ENCODE results near the gene FOXP4.
A peak's percentile ranks its signal among the peaks of the same experiment; 100 is the strongest.

FOXP4 gene

DNA sequence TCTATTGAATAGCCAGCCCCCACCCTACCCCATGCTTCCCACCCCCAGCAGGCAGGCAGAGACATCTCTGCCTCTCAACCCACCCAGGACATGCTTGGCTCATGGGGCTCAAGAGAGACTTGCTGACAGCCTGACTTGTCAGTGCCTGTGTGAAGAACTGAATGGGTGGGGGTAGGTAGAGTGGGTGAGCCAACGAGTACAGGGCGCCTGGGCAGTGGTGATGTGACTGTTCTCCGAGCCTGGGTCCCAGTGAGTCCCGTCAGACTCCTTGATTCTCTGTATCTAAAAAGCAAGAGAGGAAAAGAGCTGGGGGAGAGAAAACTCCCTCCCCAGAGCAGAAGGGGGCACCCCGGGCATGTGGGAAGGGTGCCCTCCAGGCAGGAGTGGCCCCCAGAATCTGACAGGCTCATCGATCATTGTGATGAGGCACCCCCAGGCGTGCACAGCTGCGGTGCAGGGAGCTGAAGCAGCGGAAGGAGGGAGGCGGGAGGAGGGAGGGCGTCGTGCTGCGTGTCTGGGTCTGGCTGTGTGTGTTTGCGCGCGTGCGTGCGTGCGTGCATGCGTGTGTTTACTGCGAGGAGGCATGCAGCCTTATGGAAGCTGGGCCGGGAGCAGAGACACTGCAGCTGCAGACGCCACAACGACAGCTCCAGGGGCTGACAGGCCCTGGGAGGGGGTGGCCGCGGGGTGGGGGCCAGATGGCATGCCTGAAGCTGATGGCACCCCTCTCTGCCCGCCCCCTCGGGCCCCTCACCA, 40.2 kb downstream of the FOXP4 start:
- Mint-ChIP-seq H3K27me3 (peaks cover 3% of the 10 kb centered on the region), H3K9me3 (no peaks in the 10 kb centered on the region), H3K27ac (no peak overlapping the region), H3K4me3 (no peak overlapping the region), H3K36me3 (peaks cover 3% of the 10 kb centered on the region), H3K4me1 (no peaks in the 10 kb centered on the region)
- CTCF ChIA-PET, result interaction anchor here (0.8 to 1.2 kb wide), 2 partner anchors 123 to 218 kb away, joined by 3 to 4 read pairs; no protein-coding TSS in a partner anchor
- no peak for DNase-seq

DNA sequence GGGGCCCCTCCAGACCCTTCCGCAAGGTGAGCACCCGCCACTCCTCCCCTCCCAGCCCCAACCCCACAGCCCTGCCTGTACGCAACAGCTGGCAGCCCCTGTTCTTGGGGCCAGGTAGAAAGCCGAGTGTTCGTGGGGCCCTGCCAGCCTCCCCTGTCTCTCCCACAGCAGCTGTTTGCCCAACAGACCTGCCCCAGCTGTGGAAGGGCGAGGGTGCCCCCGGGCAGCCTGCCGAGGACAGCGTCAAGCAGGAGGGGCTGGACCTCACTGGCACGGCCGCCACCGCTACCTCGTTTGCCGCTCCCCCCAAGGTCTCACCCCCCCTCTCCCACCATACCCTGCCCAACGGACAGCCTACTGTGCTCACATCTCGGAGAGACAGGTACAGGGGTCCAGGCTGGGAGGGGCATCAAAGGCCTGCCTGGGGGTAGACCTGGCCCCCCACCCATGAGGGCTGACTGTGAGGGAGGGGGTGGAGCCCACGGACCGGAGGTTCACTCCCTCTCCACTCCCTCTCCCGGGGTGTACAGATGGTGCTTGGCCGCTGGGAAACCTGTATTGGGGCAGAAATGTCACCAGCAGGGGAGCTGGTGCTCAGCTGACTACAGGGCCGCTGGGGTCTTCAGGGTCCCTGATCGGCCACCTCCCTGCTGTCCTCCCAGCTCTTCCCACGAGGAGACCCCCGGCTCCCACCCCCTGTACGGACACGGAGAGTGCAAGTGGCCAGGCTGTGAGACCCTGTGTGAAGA, 41.1 kb downstream of the FOXP4 start:
- CTCF ChIA-PET, result interaction anchor here (0.8 to 1.2 kb wide), 2 partner anchors 124 to 219 kb away, joined by 3 to 4 read pairs; no protein-coding TSS in a partner anchor
- DNase-seq, result no peak
- Mint-ChIP-seq H3K4me3 (no peak overlapping the region), H3K27me3 (peaks cover 3% of the 10 kb centered on the region), H3K4me1 (no peaks in the 10 kb centered on the region), H3K27ac (no peak overlapping the region), H3K9me3 (no peaks in the 10 kb centered on the region), H3K36me3 (peaks cover 3% of the 10 kb centered on the region)

GRCh38 chr6:41588111-41588510, 41.9 kb downstream of the FOXP4 start:
- Mint-ChIP-seq H3K9me3 (no peaks in the 10 kb centered on the region), H3K36me3 (peaks cover 3% of the 10 kb centered on the region), H3K4me3 (no peak overlapping the region), H3K4me1 (no peaks in the 10 kb centered on the region), H3K27me3 (peaks cover 3% of the 10 kb centered on the region), H3K27ac (no peak overlapping the region)
- DNase-seq, result no peak
- CTCF ChIA-PET, result no interaction called here

DNA sequence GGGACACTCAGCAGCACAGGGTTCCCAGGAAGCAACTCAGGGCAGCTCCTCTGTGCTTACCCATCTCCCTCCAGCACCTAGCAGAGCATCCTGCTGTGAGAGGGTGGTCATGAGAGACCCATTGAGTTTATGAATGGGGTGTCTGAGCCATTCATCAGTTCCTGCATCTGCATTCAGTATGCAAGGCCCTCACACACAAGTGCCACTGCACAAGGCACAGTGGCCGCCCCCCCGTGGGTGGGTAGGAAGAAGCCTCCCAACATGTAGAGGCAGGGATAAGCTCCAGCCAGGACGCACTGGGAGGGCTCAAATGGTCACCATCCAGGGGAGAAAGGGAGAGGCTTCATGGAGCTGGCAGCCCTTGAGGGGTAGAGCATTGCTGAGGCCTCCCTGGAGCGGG, 43.0 kb downstream of the FOXP4 start:
- Mint-ChIP-seq H3K27ac (no peak overlapping the region), H3K27me3 (peaks cover 3% of the 10 kb centered on the region), H3K9me3 (no peaks in the 10 kb centered on the region), H3K4me1 (no peaks in the 10 kb centered on the region), H3K4me3 (no peak overlapping the region), H3K36me3 (peaks cover 3% of the 10 kb centered on the region)
- DNase-seq, result no peak
- CTCF ChIA-PET, result interaction anchor here (0.8 to 9.5 kb wide), 6 partner anchors 7 to 219 kb away, joined by 3 to 95 read pairs (median 3); no protein-coding TSS in a partner anchor

DNA sequence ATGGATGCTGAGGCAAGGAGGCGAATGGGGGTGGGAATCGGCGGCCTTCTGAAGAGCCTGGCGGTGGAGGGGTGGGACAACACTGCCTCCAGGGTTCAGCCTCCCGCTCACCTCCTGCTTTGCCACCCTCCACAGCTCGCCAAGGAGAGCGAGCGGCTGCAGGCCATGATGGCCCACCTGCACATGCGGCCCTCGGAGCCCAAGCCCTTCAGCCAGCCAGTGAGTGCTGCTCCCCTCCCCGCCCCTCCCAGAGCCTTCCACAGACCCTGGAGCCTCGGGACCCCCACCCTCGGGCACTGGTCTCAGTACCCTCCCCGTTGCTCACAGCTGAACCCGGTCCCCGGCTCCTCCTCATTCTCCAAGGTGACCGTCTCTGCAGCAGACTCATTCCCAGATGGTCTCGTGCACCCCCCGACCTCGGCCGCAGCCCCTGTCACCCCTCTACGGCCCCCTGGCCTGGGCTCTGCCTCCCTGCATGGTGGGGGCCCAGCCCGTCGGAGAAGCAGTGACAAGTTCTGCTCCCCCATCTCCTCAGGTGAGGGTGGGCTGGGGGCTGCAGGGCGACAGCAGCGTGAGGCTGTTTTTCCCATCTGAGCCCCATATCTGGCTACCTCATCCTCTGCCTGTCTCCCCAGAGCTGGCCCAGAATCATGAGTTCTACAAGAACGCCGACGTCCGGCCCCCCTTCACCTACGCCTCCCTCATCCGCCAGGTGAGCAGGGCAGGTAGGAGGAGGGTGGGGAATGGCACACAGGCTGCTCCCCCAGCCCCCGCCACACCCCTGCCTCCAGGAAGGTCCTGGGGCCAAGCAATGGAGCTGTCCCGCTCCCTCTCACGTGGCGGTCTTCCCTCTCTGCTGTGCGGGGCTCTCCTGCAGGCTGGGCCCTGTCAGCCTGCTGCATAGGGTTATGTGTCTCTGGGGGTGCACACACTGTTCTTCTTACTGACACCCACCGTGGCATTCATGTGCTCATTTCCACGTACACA, 43.7 kb downstream of the FOXP4 start:
- no peaks in the 10 kb centered on the region for H3K9me3 Mint-ChIP-seq
- H3K27ac Mint-ChIP-seq, result no peak overlapping the region
- peaks cover 3% of the 10 kb centered on the region for H3K36me3 Mint-ChIP-seq
- no peaks in the 10 kb centered on the region for H3K4me1 Mint-ChIP-seq
- H3K27me3 Mint-ChIP-seq, result peaks cover 3% of the 10 kb centered on the region
- H3K4me3 Mint-ChIP-seq, result no peak overlapping the region
- CTCF ChIA-PET, result interaction anchor here (1.1 to 9.5 kb wide), 8 partner anchors 11 to 220 kb away, joined by 3 to 95 read pairs (median 3); no protein-coding TSS in a partner anchor
- no peak for DNase-seq

DNA sequence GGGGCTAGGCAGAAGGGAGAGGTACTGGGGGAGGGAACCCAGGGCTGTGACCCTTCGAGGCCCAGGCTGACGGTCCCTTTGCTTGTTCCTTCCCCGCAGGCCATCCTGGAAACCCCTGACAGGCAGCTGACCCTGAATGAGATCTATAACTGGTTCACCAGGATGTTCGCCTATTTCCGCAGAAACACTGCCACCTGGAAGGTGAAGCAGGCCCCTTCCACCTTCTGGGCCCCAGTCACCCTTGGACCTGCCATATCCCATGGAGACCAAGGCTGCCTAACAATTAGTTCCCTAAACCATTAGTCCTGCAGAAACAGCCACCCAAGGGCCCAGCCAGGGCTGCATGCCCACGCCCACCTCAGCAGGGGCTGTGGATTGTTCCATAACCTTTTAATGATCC, 44.9 kb downstream of the FOXP4 start:
- H3K36me3 Mint-ChIP-seq, result peaks cover 3% of the 10 kb centered on the region
- H3K27me3 Mint-ChIP-seq, result peaks cover 3% of the 10 kb centered on the region
- H3K4me3 Mint-ChIP-seq, result no peak overlapping the region
- no peaks in the 10 kb centered on the region for H3K9me3 Mint-ChIP-seq
- H3K4me1 Mint-ChIP-seq, result no peaks in the 10 kb centered on the region
- H3K27ac Mint-ChIP-seq, result no peak overlapping the region
- CTCF ChIA-PET, result interaction anchor here (0.8 to 9.5 kb wide), 8 partner anchors 12 to 221 kb away, joined by 3 to 95 read pairs (median 3); no protein-coding TSS in a partner anchor
- DNase-seq, result no peak

GRCh38 chr6:41591859-41592502, 45.8 kb downstream of the FOXP4 start:
- Mint-ChIP-seq H3K4me1 (no peaks in the 10 kb centered on the region), H3K27ac (no peak overlapping the region), H3K27me3 (peaks cover 3% of the 10 kb centered on the region), H3K36me3 (peaks cover 3% of the 10 kb centered on the region), H3K4me3 (no peak overlapping the region), H3K9me3 (no peaks in the 10 kb centered on the region)
- peak; percentile 85 for DNase-seq
- CTCF ChIA-PET, result interaction anchor here (0.6 to 9.5 kb wide), 11 partner anchors 19 to 222 kb away, joined by 3 to 95 read pairs (median 4); no protein-coding TSS in a partner anchor

DNA sequence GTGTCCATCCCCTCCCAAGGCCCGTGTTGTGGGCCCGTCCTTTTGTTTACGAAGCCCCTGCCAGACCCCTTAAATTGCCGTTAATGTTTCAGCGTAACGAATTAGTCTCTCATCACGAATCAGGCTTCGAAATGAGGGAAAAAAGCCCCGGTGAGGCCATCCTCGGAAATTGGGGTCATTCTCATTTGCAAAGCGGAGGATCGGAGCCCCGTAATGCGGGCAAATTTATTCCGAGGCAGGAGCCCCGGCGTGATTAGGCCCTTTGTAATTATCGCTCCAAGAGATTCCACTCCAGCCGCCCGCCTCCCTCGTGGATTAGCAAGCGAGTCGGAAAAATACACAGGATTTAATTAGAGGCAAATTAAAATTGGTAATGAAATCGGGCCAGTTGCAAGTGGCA, 47.2 kb downstream of the FOXP4 start:
- no peak for DNase-seq
- H3K27me3 Mint-ChIP-seq, result peaks cover 2% of the 10 kb centered on the region
- H3K4me1 Mint-ChIP-seq, result no peaks in the 10 kb centered on the region
- CTCF ChIA-PET, result interaction anchor here (1.6 to 9.5 kb wide), 3 partner anchors 168 to 223 kb away, joined by 8 to 95 read pairs (median 42); no protein-coding TSS in a partner anchor
- no peak overlapping the region for H3K27ac Mint-ChIP-seq
- peaks cover 3% of the 10 kb centered on the region for H3K36me3 Mint-ChIP-seq
- H3K4me3 Mint-ChIP-seq, result no peak overlapping the region
- H3K9me3 Mint-ChIP-seq, result no peaks in the 10 kb centered on the region

DNA sequence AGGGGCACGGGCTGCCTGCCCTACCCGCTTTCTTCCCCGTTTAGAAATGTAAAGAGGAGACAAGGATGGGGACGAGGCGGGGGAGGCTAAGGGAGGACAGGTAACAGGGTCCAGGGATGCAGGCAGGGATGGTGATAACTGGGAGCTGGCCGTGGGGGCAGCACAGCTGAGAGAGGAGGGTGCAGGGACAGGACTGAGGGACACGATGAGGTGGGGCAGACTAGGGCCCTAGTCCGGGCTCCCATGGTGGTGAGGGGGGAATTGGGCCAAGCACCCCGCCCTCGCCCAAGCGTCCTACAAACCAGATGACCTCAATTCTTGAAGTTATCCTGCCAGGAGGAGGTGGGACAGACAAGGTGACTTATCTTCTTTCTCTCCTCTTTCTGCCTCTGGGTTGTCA, 47.7 kb downstream of the FOXP4 start:
- Mint-ChIP-seq H3K4me3 (no peak overlapping the region), H3K9me3 (no peaks in the 10 kb centered on the region), H3K27ac (no peak overlapping the region), H3K4me1 (no peaks in the 10 kb centered on the region), H3K36me3 (peaks cover 3% of the 10 kb centered on the region), H3K27me3 (no peaks in the 10 kb centered on the region)
- CTCF ChIA-PET, result interaction anchor here (1.0 to 9.5 kb wide), 6 partner anchors 89 to 224 kb away, joined by 3 to 95 read pairs (median 8); no protein-coding TSS in a partner anchor
- no peak for DNase-seq

DNA sequence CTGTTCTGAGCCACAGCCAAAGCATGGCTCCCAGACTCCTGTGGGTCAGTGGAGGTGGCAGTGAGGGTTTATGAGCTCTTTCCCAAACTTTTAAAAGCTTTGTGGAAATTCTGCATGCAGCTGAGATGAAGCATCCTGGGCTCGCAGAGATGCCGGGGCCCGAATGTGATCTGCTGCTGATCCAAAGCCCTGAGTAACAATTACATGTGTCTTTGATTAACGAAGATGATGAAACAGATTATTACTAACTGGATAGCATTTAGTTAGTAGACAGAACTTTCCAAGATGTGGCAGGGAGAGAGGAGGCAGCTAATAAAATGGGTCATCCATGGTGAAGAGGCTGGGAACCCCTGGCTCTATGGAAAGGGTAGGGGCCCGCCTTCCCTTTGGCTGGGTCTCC, 48.1 kb downstream of the FOXP4 start:
- no peaks in the 10 kb centered on the region for H3K27me3 Mint-ChIP-seq
- no peak for DNase-seq
- no peaks in the 10 kb centered on the region for H3K4me1 Mint-ChIP-seq
- no peaks in the 10 kb centered on the region for H3K9me3 Mint-ChIP-seq
- CTCF ChIA-PET, result interaction anchor here (1.0 to 9.5 kb wide), 5 partner anchors 89 to 224 kb away, joined by 3 to 95 read pairs (median 7); no protein-coding TSS in a partner anchor
- no peak overlapping the region for H3K4me3 Mint-ChIP-seq
- H3K36me3 Mint-ChIP-seq, result peaks cover 3% of the 10 kb centered on the region
- no peak overlapping the region for H3K27ac Mint-ChIP-seq

GRCh38 chr6:41594766-41595165, 48.6 kb downstream of the FOXP4 start:
- no peaks in the 10 kb centered on the region for H3K4me1 Mint-ChIP-seq
- no peaks in the 10 kb centered on the region for H3K27me3 Mint-ChIP-seq
- no peak overlapping the region for H3K4me3 Mint-ChIP-seq
- H3K36me3 Mint-ChIP-seq, result peaks cover 3% of the 10 kb centered on the region
- H3K27ac Mint-ChIP-seq, result no peak overlapping the region
- H3K9me3 Mint-ChIP-seq, result no peaks in the 10 kb centered on the region
- DNase-seq, result no peak
- CTCF ChIA-PET, result interaction anchor here (1.0 to 9.5 kb wide), 5 partner anchors 88 to 225 kb away, joined by 3 to 95 read pairs (median 7); no protein-coding TSS in a partner anchor

DNA sequence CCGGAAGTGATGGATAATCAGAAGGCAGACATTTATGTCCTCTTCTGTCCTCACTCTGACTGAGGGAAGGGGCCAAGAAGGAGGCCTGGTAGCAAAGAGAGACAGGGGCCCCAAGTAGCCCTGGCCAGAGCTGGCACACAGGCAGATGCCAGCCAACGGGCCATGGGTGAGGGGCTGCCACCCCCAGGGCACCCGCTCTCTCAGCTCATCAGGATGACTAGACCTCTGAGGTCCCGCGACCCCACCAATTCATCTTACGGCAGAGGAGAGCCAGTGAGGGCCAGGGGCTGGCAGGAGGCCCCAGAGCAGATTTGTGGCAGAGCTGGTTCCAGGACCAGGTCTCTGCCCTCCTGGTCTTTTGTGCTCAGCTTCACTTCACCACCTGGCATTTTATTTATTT, 49.0 kb downstream of the FOXP4 start:
- Mint-ChIP-seq H3K4me1 (no peaks in the 10 kb centered on the region), H3K4me3 (no peak overlapping the region)
- CTCF ChIA-PET, result interaction anchor here (0.8 to 9.5 kb wide), 3 partner anchors 170 to 225 kb away, joined by 3 to 95 read pairs (median 42); no protein-coding TSS in a partner anchor

More for the DNA sequence above, 49.0 kb downstream of the FOXP4 start:
- no peaks in the 10 kb centered on the region for H3K9me3 Mint-ChIP-seq
- no peaks in the 10 kb centered on the region for H3K27me3 Mint-ChIP-seq
- H3K27ac Mint-ChIP-seq, result no peak overlapping the region
- DNase-seq, result no peak
- peaks cover 3% of the 10 kb centered on the region for H3K36me3 Mint-ChIP-seq

Measured in activated naive CD4-positive, alpha-beta T cell treated with anti-CD3 and anti-CD28 coated beads, Interleukin-2, amount 10 ng/mL, durations not matched to agents 7 days and 5 days (primary cell).